K562 (cell line): ENCODE data around the gene ST6GAL1. TPM values are rescaled to one million over a fixed set of nuclear protein-coding genes. Genes with fewer than 3 reads are reported as not detected.
A peak's percentile ranks its signal among the peaks of the same experiment; 100 is the strongest.

ENCODE experiments used
- ADNP ChIP-seq: fragments of 200-800 bp; sonication (Bioruptor generic); IDR thresholded peaks from 2 replicates; pipeline ENCODE4 v1.6.1; 2016; ENCODE audit warnings: missing genetic modification characterization, missing compliant biosample characterization
- CBX2 ChIP-seq: fragments of 200-600 bp; sonication (generic); IDR thresholded peaks from one replicate; pipeline ENCODE4 v1.6.1; 2012; ENCODE audit warnings: mild to moderate bottlenecking, low read length, inconsistent platforms; ENCODE audit not compliant: insufficient read depth, poor library complexity, severe bottlenecking
- HDAC8 ChIP-seq: fragments of 450-650 bp; IDR thresholded peaks from 2 replicates; pipeline ENCODE4 v1.6.1; 2016; ENCODE audit warnings: mild to moderate bottlenecking, missing genetic modification characterization, moderate library complexity, missing compliant biosample characterization
- HLTF ChIP-seq: fragments of 450-650 bp; IDR thresholded peaks from 2 replicates; pipeline ENCODE4 v1.6.1; 2016
- HMG20B ChIP-seq: fragments of 250-450 bp; sonication (Bioruptor Pico); IDR thresholded peaks from 2 replicates; pipeline ENCODE4 v1.5.0; 2021; ENCODE audit warnings: mild to moderate bottlenecking
- MAFG ChIP-seq: fragments of 450-650 bp; conservative IDR thresholded peaks from 2 replicates; pipeline ENCODE4 v1.6.1; 2016; ENCODE audit warnings: missing genetic modification characterization, missing compliant biosample characterization
- NCOA1 ChIP-seq: fragments of 450-650 bp; IDR thresholded peaks from 2 replicates; pipeline ENCODE4 v1.6.1; 2016; ENCODE audit warnings: low read depth
- NCOA4 ChIP-seq: fragments of 450-650 bp; IDR thresholded peaks from 2 replicates; pipeline ENCODE4 v1.6.1; 2018; ENCODE audit warnings: mild to moderate bottlenecking; ENCODE audit not compliant: partially characterized antibody
- NR2F6 ChIP-seq: fragments of 450-650 bp; formaldehyde crosslinking; IDR thresholded peaks from 2 replicates; pipeline ENCODE4 v1.4.0; 2020; ENCODE audit warnings: mild to moderate bottlenecking
- POLR2B ChIP-seq: fragments of 450-650 bp; IDR thresholded peaks from 2 replicates; pipeline ENCODE4 v1.6.1; 2018; ENCODE audit warnings: low read depth; ENCODE audit not compliant: partially characterized antibody
- POLR2H ChIP-seq: IDR thresholded peaks from 2 replicates; pipeline ENCODE4 v1.6.1; 2016; ENCODE audit warnings: missing genetic modification characterization, low read depth, mild to moderate bottlenecking, control low read depth, missing compliant biosample characterization, moderate library complexity
- RFX1 ChIP-seq: fragments of 450-650 bp; IDR thresholded peaks from 2 replicates; pipeline ENCODE4 v1.6.1; 2016; ENCODE audit warnings: mild to moderate bottlenecking, moderate library complexity
- TAF1 ChIP-seq: IDR thresholded peaks from 2 replicates; pipeline ENCODE4 v1.6.1; 2011; ENCODE audit warnings: mild to moderate bottlenecking, low read length, moderate library complexity; ENCODE audit not compliant: insufficient read depth, control insufficient read depth, severe bottlenecking; ENCODE audit errors: extremely low read depth
- TAF9B ChIP-seq: fragments of 450-650 bp; IDR thresholded peaks from 2 replicates; pipeline ENCODE4 v1.6.1; 2018; ENCODE audit warnings: mild to moderate bottlenecking; ENCODE audit not compliant: partially characterized antibody
- TAL1 ChIP-seq: fragments of 450-650 bp; IDR thresholded peaks from 2 replicates; pipeline ENCODE4 v1.6.1; 2016; ENCODE audit warnings: mild to moderate bottlenecking
- TFAM ChIP-seq: fragments of 250-450 bp; sonication (Bioruptor Pico); conservative IDR thresholded peaks from 2 replicates; pipeline ENCODE4 v1.5.0; 2021; ENCODE audit warnings: mild to moderate bottlenecking, moderate library complexity
- TRIM24 ChIP-seq, 2 experiments: fragments of 450-650 bp; IDR thresholded peaks; 2 replicates each; pipeline ENCODE4 v1.6.1; 2016
- TSC22D4 ChIP-seq: fragments of 450-650 bp; IDR thresholded peaks from 2 replicates; pipeline ENCODE4 v1.6.1; 2016; ENCODE audit warnings: missing genetic modification characterization, missing biosample characterization, control low read depth
- XRCC4 ChIP-seq: IDR thresholded peaks from one replicate; pipeline ENCODE4 v1.6.1; 2011; ENCODE audit not compliant: insufficient read depth, insufficient read length; ENCODE audit errors: extremely low read depth
- YY1 ChIP-seq, 3 experiments: IDR thresholded peaks; 2 replicates each; pipeline ENCODE4 v1.6.1; 2011; ENCODE audit warnings: low read length in 2 of 3, mild to moderate bottlenecking in 2 of 3, moderate library complexity in 2 of 3, borderline replicate concordance in 1 of 3, control low read depth in 1 of 3, low read depth in 1 of 3; ENCODE audit not compliant: insufficient read depth in 3 of 3, insufficient replicate concordance in 2 of 3, control insufficient read depth in 1 of 3, insufficient read length in 1 of 3; ENCODE audit errors: extremely low read depth in 1 of 3
- ZNF217 ChIP-seq: sonication (generic); formaldehyde crosslinking; IDR thresholded peaks from 2 replicates; pipeline ENCODE4 v1.8.0; 2022; ENCODE audit warnings: mild to moderate bottlenecking, missing genetic modification reagents
- ZNF384 ChIP-seq: IDR thresholded peaks from 2 replicates; pipeline ENCODE4 v1.6.1; 2012; ENCODE audit warnings: low read depth, low read length, improper control_type of control experiment
- ZNF431 ChIP-seq: sonication (generic); formaldehyde crosslinking; IDR thresholded peaks from 2 replicates; pipeline ENCODE4 v1.8.0; 2022; ENCODE audit warnings: mild to moderate bottlenecking, missing genetic modification reagents
- ZNF507 ChIP-seq: conservative IDR thresholded peaks from 2 replicates; pipeline ENCODE4 v1.6.1; 2017; ENCODE audit warnings: missing genetic modification characterization, missing compliant biosample characterization
- ZNF583 ChIP-seq: fragments of 250-450 bp; sonication (Bioruptor Pico); IDR thresholded peaks from 2 replicates; pipeline ENCODE4 v1.4.0; 2020
- polyA plus RNA-seq, 8 experiments: library from polyadenylated mRNA; depleted of rRNA in 4 of 8; stranded (reverse) in 5 of 8; unstranded in 3 of 8; fragments of >200 nt; fragmentation: Nextera tagmentation in 2 of 8; fragmentation: Illumina TruSeq in 1 of 8; extraction: Ambion mirVana in 2 of 8; extraction: Trizol in 1 of 8; gene quantifications; 2 replicates each; pipeline versions ENCODE4 v1.2.1 to v1.2.3, GENCODE V29; 2011 to 2014; ENCODE audit warnings: inconsistent platforms in 1 of 8, missing spikeins in 1 of 8
- total RNA-seq, 7 experiments: library from RNA; depleted of rRNA in 6 of 7; stranded (reverse); fragments of >200 nt in 6 of 7; fragmentation: Illumina TruSeq in 2 of 7; extraction: Trizol in 2 of 7; gene quantifications; 2 replicates each; pipeline versions ENCODE4 v1.2.1 to v1.2.3, GENCODE V29; 2011 to 2021; ENCODE audit warnings: low replicate concordance in 1 of 7
- TF ChIP-seq, protein P1 (sequence below): sonication (generic); formaldehyde crosslinking; IDR thresholded peaks from 2 replicates; pipeline ENCODE4 v1.8.1; 2023; ENCODE audit warnings: mild to moderate bottlenecking, missing genetic modification reagents
- TF ChIP-seq, protein P2 (sequence below): sonication (generic); formaldehyde crosslinking; IDR thresholded peaks from 2 replicates; pipeline ENCODE4 v1.8.0; 2022; ENCODE audit warnings: mild to moderate bottlenecking, low read depth, missing genetic modification reagents
- TF ChIP-seq, protein P3 (sequence below): sonication (generic); IDR thresholded peaks from 2 replicates; pipeline ENCODE4 v1.6.1; 2016

ST6GAL1 gene
- total and polyA plus RNA-seq, 9 of the 15 experiments (the other 6 are each of a cell fraction or from before 2014, with no cell fraction given) = 31.9 to 145 (median 71.0) TPM

DNA sequence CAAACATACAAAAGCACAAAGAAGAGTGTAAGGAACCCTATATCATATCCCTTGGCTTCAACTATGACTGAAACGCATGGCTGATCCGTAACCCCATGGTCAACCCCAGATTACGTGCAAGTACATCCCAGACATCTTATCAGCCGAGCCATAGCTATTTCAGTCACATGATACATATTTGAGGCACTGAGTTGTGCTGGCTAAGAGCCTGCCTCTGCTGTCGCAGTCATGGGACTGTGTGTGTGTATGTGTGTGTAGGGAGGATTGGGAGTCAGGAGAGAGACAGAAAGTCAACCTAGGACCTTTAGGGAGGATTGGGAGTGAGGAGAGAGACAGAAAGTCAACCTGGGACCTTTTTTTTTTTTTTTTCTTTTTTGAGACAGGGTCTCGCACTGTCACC, 8.4 kb downstream of the ST6GAL1 start (continued):
- TF ChIP-seq NCOA4 (no peak), TAF9B (no peak), YY1 (IDR thresholded peaks at IDR 0.05; ENCODE audit: borderline replicate concordance in 1 of 3, control insufficient read depth in 1 of 3, extremely low read depth in 1 of 3, insufficient read depth in 3 of 3, insufficient read length in 1 of 3, insufficient replicate concordance in 2 of 3, low read depth in 1 of 3, low read length in 2 of 3) (peak in 1 of 3 experiments; percentile 47), HDAC8 (tag) (no peak), POLR2H (tag) (no peak), NR2F6 (CRISPR knock-in tag) (no peak), ZNF507 (no peak), CBX2 (no peak), RFX1 (no peak), ZNF217 (CRISPR knock-in tag) (no peak), HMG20B (CRISPR knock-in tag) (no peak), ADNP (tag) (no peak), HLTF (peak; percentile 71; the same call in 1 of the 2 replicates), TAF1 (peak; percentile 21), NCOA1 (no peak), ZNF583 (CRISPR knock-in tag) (peak; percentile 78; the same call in 1 of the 2 replicates), TSC22D4 (no peak), XRCC4 (no peak), ZNF384 (no peak), ZNF431 (CRISPR knock-in tag) (no peak), TFAM (CRISPR knock-in tag) (no peak), MAFG (tag) (no peak), TRIM24 (IDR thresholded peaks at IDR 0.05) (peak; percentile 56 to 64; a peak in 3 of 4 replicates), TAL1 (peak; percentile 64), POLR2B (peak; percentile 48)
- TF ChIP-seq, protein P1, sequence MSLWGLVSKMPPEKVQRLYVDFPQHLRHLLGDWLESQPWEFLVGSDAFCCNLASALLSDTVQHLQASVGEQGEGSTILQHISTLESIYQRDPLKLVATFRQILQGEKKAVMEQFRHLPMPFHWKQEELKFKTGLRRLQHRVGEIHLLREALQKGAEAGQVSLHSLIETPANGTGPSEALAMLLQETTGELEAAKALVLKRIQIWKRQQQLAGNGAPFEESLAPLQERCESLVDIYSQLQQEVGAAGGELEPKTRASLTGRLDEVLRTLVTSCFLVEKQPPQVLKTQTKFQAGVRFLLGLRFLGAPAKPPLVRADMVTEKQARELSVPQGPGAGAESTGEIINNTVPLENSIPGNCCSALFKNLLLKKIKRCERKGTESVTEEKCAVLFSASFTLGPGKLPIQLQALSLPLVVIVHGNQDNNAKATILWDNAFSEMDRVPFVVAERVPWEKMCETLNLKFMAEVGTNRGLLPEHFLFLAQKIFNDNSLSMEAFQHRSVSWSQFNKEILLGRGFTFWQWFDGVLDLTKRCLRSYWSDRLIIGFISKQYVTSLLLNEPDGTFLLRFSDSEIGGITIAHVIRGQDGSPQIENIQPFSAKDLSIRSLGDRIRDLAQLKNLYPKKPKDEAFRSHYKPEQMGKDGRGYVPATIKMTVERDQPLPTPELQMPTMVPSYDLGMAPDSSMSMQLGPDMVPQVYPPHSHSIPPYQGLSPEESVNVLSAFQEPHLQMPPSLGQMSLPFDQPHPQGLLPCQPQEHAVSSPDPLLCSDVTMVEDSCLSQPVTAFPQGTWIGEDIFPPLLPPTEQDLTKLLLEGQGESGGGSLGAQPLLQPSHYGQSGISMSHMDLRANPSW = no peak
- TF ChIP-seq, protein P2, sequence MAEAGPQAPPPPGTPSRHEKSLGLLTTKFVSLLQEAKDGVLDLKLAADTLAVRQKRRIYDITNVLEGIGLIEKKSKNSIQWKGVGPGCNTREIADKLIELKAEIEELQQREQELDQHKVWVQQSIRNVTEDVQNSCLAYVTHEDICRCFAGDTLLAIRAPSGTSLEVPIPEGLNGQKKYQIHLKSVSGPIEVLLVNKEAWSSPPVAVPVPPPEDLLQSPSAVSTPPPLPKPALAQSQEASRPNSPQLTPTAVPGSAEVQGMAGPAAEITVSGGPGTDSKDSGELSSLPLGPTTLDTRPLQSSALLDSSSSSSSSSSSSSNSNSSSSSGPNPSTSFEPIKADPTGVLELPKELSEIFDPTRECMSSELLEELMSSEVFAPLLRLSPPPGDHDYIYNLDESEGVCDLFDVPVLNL (CRISPR knock-in tag) = no peak
- TF ChIP-seq, protein P3, sequence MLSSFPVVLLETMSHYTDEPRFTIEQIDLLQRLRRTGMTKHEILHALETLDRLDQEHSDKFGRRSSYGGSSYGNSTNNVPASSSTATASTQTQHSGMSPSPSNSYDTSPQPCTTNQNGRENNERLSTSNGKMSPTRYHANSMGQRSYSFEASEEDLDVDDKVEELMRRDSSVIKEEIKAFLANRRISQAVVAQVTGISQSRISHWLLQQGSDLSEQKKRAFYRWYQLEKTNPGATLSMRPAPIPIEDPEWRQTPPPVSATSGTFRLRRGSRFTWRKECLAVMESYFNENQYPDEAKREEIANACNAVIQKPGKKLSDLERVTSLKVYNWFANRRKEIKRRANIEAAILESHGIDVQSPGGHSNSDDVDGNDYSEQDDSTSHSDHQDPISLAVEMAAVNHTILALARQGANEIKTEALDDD = peak; percentile 92
